ENCODE measurements around the gene IFI6.
"Not testable (repeated sequence)": the region's sequence is repeated elsewhere in the genome, so short reads cannot be mapped to it uniquely, and the experiment has no call there.

The IFI6 gene

GRCh38 chr1:27648602-27649305 lies 23.2 kb downstream of the IFI6 start:
- no peak for DNase-seq

DNA sequence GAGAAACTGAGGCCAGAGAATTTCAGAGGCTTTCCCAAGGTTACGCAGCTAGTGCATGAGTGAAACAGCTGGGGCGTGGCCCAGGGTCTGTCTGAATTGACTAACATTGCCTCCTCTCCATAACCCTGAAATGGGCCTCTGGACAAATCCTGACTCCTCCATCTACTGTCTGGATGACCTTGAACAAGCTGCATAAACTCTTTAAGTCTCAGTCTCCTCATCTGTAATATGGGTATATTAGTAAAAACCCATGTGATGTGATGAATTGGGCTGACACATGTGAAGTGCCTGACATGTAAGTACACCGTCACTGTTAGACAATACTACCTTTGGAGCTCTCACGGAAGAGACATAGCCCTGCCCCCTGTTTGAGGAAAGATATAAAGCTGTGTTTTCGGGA lies 24.7 kb downstream of the IFI6 start:
- DNase-seq: no peak

GRCh38 chr1:27646676-27647075 lies 25.3 kb downstream of the IFI6 start:
- DNase-seq: no peak

GRCh38 chr1:27645071-27645415 lies 26.9 kb downstream of the IFI6 start:
- DNase-seq: no peak

- DNase-seq: no peak
These were observed 27.5 kb downstream of the IFI6 start for GRCh38 chr1:27644369-27645070.

DNA sequence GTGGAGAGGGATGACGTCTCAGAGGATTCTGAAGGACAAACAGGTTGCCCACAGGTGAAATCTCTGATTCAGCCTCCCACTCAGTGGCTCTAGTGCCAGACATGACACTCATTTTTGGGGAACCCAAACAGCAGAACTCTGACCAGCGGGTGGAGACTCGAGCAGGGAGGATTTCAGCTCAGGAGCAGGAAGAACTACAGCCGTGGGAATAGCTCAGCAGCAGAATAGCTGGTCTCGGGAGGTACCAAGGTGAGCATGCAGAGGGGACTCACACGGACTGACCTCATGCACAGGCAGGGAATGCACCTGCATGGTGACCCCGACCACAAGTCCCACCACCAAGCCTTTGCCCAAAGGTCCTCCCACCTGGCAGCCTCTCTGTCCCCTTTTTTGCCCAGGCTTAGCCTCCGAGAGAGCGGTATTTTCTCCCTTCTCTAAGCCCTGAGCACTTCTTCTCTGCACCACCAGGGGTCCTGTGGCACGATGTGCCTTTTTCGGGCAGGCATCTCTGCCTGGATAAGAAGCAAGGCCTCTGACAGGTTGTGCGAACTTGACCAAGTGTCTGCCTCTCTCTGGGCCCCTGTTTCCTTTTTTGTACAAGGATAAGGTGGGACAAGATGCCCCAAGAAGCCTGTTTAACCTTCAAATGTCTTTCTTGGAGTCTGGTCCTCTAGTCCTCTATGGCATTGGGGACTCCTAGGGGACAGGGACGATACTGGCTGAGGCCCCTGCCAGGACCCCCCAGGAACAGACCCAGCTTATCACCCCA lies 28.2 kb downstream of the IFI6 start:
- DNase-seq: peak; percentile 65

- DNase-seq: not testable (repeated sequence)
These were observed 31.5 kb downstream of the IFI6 start for GRCh38 chr1:27640514-27640913.

DNA sequence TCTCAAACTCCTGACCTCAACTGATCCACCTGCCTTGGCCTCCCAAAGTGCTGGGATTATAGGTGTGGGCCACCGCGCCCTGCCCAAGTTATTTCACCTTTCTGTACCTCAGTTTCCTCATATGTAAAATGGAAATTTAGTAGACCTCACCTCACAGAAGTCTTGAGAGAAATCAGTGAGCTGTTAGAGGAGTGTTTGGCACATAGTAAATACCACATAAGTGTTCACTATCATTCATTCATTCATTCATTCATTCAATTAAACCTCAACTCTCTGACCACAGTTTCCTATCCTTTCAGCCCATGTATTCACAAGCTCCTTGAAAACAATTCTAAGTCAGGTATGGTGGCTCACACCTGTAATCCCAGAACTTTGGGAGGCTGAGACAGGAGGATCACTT lies 33.2 kb downstream of the IFI6 start:
- no peak for DNase-seq

- no peak for DNase-seq
These were observed 33.8 kb downstream of the IFI6 start for GRCh38 chr1:27638047-27638734.

- DNase-seq: no peak
These were observed 36.4 kb downstream of the IFI6 start for GRCh38 chr1:27635396-27636142.

DNA sequence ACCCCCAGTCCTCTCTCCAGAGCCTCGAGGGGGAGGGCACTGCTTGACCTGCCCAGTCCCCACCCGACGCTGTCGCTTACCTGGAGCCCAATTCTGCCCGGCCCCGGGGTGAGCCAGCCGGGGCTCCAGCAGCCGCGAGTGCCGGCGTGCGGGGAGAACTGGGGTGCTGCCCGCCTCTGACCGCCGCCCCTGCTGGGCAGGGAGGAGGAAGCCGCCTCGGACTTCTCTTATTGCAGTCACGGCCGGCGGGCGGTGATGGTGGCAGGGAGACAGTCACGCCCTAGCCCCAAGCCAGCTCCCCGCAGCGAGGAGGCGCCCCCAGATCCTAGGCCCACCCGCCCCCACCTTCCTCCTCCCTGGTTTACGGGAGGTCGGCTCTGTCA lies 37.0 kb downstream of the IFI6 start, which contains the start of gene FGR:
Gene FGR (minus strand): TSS at position 201 of the 383 bp plus-strand sequence. CDS start 11,269 bp downstream, outside the sequence.
- DNase-seq: no peak

GRCh38 chr1:27634177-27634984 lies 37.6 kb downstream of the IFI6 start:
- peak; percentile 42 for DNase-seq

DNA sequence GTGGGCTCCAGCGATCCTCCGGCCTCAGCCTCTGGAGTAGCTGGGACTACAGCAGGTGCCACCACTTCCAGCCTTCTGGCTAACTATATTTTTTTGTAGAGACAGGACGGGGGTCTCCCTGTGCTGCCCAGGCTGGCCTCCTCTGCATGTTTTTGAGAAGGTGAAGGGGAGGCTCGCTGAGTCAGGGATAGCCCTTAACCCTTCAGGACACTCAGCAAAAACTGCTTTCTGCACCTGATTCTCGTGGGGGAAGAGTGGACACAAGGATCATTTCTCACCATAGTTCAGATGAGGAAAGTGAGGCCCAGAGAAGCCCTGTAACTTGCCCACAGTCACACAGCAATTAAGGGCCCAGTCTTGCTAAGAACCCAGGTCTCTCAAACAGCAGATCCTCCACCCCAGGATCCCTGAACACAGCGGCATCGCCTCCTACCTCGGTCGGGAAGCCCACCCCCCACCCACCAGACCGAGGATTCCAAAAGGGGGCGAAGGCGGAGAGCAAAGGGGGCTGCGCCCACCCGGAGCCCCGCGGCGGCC lies 38.3 kb downstream of the IFI6 start:
- no peak for DNase-seq

DNA sequence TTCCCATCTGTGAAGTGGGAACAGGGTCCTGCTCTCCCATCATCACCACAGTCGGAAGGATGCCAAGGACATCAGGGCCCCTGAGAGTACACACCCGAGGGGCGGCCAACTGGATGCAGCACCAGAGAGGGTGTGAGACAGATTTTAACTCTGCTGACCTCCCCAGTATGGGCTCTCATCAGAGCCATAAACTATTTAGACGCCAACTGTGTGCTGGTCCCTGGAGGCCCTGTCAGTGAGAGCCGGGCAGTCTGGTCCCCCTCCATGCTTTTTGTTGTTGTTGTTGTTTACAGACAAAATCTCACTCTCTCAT lies 38.7 kb downstream of the IFI6 start:
- DNase-seq: no peak

DNA sequence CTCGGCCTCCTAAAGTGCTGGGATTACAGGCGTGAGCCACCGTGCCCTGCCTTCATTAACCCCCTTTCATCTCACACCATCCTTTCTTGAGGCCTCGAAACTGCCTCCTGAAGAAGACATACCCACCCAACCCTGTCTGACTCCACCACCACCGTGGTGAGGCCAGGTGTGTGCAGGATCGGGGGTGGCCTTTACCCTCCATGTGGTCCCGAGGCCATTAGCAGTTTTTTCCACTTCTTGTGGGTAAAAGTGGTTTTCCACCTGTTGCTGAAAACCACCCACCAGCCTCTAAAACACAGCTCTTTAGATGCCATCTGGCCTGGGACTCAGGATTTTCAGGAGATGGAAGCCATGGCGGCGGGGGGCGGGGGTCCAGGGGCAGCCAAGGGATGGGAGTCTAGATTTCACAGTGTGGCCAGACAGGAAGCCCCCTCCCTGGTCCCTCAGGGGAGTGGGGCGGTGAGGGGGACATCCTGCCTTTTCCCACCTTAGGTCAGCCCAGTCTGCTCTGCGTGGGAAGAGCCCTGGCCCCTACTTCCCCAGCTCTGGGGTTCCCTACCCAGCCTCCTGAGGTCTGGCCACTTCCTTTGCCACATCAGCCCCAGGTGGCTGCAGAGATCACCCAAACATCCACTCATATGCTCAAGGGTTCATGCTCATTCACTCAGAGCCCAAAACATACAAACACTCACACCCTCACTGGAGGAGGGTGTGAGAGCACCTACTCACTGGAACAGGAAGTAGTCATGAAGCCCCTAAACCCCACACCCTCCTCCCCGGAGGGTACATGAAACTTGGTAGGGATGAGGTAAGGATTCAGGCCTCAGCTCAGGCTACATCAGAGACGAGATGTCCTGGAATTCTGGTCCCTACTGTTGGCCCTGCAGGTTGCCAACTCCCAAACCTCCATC lies 39.4 kb downstream of the IFI6 start:
- no peak for DNase-seq

DNA sequence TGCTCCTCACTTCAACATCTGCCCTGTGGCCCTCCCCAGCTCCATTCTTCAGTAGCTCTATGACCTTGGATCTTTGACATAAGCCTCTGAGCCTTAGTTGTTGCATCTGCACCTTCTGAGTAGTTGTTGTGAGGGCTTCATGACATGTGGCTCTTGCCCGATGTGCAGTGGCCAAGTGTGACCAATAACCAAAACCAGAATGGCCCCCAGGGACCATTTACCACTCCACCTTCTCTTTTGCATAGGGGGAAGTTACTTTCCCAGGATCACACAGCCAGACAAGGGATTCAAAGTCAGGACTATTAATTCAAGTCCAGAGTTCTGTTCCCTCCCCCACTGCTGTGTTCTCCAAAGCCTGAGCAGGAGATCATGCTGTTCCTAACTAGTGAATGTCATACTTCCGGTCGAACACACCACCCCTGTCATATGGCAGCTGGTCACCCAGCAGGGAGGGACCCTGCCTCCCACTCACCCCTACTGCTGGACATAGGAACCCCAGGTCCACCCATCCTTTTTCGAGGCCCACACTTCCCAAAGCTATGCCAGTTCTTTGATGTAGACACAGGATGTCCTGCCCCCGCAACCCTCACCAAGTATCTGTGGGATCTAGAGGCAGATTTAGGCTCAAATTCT lies 41.0 kb downstream of the IFI6 start:
- DNase-seq: no peak

DNA sequence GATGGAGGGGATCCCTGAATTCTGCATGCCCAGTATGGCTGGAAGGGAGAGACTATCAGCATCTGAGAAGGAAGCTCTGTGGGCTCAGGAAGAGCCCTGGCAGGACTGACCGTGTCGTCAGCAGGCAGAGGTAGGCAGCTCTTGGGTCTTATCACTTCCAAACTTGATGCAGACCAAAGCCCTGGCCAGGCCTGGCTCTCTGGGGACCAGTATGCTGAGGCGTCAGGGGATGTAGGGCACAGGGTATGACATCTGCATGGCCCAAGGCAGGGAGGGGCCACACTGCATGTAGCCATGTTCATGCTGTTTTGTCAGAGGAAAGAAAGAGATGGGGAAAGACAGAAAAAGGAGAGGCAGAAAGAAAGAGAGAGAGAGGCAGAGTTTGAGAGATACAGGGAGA lies 43.3 kb downstream of the IFI6 start:
- DNase-seq: no peak

- DNase-seq: not testable (repeated sequence)
These were observed 44.3 kb downstream of the IFI6 start for GRCh38 chr1:27627733-27628132.

GRCh38 chr1:27627061-27627460 lies 44.9 kb downstream of the IFI6 start:
- DNase-seq: no peak

All from stimulated activated CD4-positive, alpha-beta T cell treated with anti-CD3 and anti-CD28 coated beads, Interleukin-12 subunit alpha, Interleukin-12 subunit beta, amount 100 ng/mL, for 4 hours (primary cell).